GF-D8 (cell line): ENCODE measurements around the gene ALS2CL.

Source experiments
- DNase-seq: peaks from one replicate; lab custom pipeline; 2025; lab: John Stamatoyannopoulos, UW

ALS2CL gene

DNA sequence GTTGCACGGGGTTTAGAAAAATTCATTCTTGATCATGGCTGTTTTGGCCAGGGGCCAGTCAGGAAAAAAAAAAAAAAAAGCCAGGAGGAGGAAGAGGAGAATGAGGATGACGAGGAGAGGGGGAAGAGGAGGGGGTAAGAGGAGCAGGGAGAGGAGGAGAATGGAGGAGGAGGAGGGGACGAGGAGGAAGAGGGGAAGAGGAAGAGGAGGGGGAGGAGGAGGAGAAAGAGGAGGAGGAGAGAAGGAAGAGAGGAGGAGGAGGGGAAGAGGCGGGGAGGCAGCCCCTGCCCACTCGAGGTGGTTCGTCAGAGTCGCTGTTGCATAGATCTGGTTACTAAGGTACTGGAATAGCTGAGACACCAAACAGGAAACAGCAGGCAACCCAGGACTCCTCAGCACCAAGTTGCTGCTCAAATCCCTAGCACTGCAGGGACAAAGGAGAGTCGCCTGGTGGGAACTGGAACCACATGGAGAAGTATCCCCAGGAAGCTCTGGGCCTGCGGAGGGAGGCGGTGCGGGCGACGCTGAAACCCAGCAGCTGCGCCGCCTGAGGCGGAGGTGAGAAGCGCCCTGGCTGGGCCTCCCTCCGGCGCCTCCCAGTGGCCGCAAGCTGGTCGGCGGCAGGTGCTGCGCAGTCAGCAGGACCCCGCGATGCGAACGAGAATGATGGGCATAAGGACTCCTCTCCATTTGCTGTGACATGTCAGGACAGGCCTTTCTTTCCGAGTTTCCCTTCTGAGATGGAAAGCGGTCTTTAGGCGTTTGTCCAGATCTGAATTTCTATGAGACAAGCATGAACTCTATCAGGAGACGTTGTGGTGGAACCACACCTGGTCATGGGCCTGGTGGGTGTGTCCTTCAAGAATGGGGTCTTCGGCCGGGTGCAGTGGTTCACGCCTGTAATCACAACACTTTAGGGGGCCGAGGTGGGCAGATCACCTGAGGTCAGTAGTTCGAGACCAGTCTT, 63.6 kb downstream of the ALS2CL start:
- DNase-seq: peak; percentile 24

DNA sequence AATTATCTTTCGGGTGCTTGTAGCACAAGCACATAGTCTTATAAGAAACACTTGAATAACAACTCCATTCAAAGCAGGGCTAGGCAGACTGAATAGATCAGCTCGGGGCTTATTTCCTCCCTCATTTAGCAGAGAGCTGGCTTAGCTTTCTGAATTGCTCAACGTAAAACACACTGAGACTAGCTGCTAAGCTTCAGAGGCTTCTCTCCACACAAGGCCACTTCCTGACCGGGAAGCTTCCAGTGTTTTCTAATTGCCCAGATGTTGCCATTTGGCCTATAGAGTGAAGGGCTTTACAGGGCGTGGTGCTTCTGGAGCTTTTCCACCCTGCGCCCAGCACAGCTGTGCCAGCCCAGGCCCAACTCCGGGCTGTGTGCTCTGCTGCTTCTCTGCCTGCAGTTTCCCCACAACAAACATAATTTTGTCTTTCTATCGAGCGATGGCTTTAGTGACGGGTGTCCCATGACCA, 64.5 kb downstream of the ALS2CL start:
- no peak for DNase-seq

GRCh38 chr3:46627078-46627477, 66.4 kb downstream of the ALS2CL start:
- no peak for DNase-seq

GRCh38 chr3:46626039-46626438, 67.4 kb downstream of the ALS2CL start:
- DNase-seq: no peak

GRCh38 chr3:46624975-46625490, 68.4 kb downstream of the ALS2CL start:
- DNase-seq: no peak

GRCh38 chr3:46624533-46624932, 68.9 kb downstream of the ALS2CL start:
- no peak for DNase-seq

- DNase-seq: no peak
Observed at GRCh38 chr3:46619845-46620778, 73.4 kb downstream of the ALS2CL start.
